GM12874 (cell line): ENCODE results near the gene DMC1.

Experiments
- TF ChIP-seq, protein P1 (sequence below): IDR thresholded peaks from 2 replicates; pipeline ENCODE4 v1.5.1; 2011; ENCODE audit warnings: low read depth, mild to moderate bottlenecking, control low read depth, low read length, moderate library complexity; ENCODE audit not compliant: insufficient read depth

Gene DMC1

DNA sequence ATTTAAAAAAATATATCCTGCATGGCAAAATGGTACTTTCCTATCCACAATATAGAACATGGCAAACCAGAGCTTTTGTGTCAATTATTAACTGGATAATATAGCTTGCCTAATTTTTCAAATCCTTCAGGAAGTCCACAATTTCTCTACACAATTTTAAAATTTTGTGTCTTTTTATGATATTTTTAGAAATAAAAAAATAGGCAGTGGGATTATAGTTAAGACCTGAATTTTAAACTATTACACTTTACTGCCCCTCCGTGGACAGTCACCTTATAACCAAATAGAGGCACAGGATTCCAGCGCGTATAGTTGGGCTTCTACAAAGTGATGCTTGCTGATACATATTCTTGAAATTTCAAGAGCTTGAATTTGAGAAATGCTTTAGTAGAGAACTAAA, 2.1 kb upstream of the DMC1 start:
- TF ChIP-seq, protein P1, sequence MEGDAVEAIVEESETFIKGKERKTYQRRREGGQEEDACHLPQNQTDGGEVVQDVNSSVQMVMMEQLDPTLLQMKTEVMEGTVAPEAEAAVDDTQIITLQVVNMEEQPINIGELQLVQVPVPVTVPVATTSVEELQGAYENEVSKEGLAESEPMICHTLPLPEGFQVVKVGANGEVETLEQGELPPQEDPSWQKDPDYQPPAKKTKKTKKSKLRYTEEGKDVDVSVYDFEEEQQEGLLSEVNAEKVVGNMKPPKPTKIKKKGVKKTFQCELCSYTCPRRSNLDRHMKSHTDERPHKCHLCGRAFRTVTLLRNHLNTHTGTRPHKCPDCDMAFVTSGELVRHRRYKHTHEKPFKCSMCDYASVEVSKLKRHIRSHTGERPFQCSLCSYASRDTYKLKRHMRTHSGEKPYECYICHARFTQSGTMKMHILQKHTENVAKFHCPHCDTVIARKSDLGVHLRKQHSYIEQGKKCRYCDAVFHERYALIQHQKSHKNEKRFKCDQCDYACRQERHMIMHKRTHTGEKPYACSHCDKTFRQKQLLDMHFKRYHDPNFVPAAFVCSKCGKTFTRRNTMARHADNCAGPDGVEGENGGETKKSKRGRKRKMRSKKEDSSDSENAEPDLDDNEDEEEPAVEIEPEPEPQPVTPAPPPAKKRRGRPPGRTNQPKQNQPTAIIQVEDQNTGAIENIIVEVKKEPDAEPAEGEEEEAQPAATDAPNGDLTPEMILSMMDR = peak; percentile 27; the same call in 1 of the 2 replicates

DNA sequence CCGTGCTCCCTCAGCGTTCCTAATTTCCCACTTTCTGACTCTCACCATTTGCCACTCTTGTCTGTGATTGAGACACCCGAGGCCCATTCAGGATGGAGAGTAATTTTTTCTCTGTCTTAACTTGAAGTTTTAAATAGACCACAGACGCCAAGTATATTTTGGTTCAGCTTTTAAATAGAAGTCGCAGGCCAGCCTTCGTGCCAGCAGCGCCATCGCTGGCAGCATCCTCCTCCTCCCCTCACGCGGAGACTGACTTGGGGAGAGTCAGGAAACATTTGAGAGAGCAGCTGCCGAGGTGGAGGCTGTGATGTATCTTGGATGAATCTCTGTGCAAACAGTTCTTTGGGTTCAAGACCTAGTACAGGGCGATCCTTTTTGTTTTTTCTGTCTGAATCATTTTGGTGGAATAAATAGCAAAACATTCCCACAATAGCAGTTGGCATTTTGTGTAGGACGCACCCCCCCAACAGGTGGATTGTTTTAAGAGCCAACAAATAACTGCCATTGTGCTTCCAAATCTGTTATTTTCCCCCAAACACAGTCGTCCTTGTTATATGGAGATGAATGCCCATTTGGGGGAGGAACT, 889 bp upstream of the DMC1 start:
- TF ChIP-seq, protein P1 = no peak

DNA sequence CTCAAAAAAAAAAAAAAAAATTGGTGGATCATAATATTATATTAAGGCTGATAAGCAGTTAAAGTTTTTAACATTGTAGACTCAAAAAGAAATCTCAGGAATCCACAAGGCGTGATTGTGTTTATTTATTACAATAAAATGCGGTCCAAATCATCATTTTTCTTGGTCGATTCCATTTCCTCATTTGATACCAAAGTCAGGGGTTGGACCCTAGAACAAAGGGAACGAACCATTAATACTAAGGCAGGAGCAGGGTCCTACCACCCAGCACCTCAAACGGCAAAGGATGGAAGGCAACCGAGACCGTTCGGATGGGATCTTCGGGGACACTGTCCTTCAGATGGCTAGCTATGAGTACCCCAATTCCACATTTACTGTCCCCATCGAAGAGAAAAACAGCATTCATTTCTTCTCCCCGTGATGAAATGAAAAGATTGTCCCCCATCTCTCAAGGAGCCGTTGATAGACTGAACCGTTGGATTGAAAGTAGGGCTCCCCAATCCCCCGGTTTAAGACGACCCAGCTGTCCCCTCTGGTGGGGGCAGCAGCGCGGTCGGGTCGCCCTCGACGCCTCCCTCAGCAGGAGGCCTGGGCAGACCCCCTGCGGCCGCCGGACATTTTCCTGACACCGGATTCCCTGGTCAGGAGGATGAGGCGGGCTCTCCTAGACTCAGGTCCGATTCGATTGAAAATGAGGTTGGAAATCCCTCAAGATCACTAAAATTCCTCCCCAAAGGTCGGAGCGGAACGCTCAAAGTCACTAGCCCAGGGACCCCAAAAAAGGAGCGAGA, 607 bp downstream of the DMC1 start:
- TF ChIP-seq, protein P1 = no peak

DNA sequence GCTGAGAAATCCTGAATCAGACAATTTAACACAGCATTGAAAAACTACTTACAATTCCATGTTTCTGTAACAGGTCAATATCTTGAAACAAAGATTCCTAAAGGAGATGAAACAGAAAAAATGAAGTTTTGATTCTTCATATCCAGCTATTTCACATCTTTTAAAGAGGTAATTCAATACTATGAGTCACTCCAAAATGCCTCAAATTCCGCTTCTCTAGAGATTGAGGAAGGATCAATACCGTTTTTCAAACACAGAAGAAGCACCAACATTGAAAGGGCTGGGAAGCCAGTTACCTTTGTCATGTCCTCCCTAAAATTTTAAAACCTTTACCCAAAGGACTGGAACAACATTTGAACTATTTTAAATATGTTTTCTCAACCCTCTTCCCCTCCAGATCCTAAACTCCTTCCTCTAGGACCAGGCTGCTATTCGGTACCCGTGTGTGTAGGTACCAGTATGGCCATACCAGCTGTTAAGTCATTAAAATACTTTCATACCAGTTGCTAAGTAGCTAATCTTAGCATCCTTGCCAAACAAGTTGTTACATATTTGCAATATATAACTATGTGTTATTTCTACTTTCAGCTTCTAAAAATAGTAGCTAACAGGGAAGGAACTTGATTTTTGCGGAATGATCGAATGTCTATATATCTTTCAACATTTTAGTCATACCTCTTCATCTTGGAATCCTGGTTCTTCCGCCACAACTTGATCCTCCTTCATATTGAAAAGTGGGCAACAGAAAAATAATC, 2.3 kb downstream of the DMC1 start:
- TF ChIP-seq, protein P1 = no peak

DNA sequence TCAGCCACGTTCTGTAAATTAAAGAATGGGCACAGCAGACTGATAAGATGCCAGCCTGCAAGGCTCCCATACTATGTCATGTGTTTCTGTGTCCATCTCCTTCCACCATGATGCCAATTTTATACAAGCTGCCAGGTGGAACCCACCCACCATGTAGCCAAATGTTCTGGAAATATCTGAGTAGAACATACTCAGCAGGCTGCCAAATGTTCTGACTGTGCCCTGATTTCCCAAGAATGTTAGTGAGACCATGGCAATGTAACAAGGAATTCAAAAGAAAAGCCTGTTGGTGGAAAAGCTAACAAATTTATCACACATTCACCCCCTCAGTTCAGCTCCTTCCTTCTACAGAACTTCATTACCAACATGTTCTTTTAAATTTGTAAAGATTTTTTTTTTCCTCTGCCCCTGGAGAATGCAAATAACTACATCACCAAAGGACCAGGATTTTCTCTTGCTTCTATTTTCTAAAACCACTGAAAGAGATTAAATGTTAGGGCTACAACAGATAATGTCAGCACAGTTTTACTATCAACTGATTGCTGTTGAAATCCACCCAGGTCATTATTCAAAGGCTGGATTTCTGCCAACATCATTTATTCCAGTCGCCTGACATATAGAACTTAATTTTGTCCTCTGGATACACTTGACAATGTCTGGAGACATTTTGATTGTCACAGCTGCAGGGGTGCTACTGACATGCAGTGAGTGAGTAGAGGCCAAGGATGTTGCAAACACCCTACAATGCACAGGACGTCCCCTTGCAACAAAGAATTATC, 3.1 kb downstream of the DMC1 start:
- TF ChIP-seq, protein P1 = no peak

DNA sequence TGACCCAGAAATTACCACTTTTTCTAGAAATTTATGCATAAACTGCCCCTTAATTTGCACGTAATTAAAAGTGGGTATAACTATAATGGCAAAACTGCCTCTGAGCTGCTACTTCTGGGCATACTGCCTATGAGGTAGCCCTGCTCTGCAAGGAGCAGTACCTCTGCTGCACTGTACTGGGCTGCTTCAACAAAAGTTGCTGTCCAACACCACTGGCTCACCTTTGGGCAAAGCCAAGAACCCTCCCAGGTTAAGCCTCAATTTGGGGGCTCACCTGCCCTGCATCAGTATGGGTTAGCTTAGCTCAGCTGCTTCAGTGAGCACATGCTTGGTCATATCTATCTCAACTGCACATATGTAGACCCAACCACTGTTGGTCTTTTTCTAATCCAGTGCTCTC, 4.5 kb downstream of the DMC1 start:
- TF ChIP-seq, protein P1 = no peak

DNA sequence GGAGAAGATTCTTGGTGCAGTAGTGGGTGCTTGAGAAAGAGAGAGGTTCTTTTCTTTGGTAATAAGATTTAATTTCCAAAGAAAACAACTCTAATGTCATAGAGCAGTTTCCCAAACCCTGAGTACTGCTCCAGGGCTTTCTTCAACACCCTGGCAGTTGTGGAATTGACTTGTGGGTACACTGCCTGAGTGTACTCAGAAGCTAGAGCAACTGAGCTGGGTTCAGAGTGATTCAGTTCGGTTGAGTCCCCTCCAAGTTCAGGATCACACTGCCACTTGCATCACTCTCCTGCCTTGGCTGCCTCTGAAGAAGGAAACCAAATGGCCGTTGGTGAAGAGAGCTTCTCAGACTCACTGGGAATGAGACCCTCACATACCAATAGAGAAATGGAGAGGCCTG, 5.3 kb downstream of the DMC1 start:
- TF ChIP-seq, protein P1 = no peak
